OCI-LY3 (cell line): ENCODE measurements around the gene OPRL1.

Experiments used
- EZH2phosphoT487 ChIP-seq: fragments of 200-600 bp; shearing (Covaris generic); IDR thresholded peaks from 2 replicates; pipeline ENCODE4 v1.6.1; 2018; ENCODE audit warnings: antibody characterized with exemption, mixed run types, low read depth
- TF ChIP-seq, protein P1 (sequence below): fragments of 200-600, 300-600 bp; sonication (generic); IDR thresholded peaks from 2 replicates; pipeline ENCODE4 v1.5.1; 2014; ENCODE audit warnings: antibody characterized with exemption, low read length, low read depth

DNA sequence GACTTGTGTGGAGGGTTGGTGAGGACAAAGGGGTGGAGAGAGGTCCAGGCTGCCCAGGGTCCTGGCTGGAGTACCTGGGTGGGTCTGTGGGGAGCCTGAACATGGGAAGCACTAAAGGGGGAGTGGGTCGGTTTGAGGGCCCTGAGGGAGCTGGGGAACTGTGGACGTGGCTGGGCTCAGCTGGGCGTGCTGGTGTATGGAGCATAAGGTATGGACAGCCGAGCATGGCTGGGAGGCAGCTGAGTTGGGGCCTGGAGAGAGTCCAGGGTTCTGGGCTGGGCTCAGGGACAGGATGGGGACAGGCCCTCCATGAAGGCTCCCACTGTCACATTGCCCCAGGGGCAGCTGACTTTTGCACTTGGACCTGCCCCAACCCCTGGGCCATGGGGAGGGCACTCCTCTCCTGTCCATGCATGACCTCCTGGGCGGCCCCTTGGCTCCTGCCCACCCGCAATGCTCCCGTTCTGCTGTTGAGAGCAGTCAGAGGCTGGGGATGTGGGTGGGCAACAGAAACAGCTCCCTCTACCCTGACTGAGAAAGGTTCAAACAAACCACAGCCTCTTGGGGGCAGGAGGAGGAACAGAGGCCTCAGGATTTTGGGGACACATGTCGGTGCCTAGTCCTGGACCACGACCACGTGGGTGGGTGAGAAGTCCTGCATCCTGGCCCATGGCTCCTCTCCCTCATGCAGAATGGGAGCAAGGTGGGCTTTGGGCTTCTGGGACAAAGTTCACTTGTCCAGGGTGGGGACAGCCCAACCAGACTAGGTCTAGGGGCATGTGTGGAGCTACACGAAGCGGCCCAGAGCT lies 39.4 kb upstream of the OPRL1 start:
- TF ChIP-seq, protein P1, sequence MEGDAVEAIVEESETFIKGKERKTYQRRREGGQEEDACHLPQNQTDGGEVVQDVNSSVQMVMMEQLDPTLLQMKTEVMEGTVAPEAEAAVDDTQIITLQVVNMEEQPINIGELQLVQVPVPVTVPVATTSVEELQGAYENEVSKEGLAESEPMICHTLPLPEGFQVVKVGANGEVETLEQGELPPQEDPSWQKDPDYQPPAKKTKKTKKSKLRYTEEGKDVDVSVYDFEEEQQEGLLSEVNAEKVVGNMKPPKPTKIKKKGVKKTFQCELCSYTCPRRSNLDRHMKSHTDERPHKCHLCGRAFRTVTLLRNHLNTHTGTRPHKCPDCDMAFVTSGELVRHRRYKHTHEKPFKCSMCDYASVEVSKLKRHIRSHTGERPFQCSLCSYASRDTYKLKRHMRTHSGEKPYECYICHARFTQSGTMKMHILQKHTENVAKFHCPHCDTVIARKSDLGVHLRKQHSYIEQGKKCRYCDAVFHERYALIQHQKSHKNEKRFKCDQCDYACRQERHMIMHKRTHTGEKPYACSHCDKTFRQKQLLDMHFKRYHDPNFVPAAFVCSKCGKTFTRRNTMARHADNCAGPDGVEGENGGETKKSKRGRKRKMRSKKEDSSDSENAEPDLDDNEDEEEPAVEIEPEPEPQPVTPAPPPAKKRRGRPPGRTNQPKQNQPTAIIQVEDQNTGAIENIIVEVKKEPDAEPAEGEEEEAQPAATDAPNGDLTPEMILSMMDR = no peak
- no peak for TF ChIP-seq EZH2phosphoT487
